ENCODE measurements around the gene ZDHHC24.

The ZDHHC24 gene

DNA sequence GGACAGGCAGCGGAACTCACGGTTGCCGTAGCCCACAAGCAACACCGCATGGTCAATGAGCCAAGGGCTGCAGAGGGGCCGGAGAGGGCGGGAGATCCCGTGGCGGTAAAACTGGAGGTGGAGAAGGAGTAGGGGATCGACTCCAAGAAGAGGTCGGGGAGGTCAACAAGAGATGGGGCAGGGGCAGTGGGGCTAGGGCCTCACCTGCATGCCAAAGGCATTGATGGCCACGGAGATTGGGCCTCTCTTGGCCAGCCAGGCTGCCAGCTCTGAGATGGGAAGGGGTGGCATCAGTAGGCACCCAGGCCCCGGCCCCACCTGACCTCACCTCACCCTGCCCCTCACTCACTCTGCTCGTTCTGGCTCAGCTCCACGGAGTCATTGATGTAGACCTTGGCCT is 18.7 kb upstream of the ZDHHC24 start:
- H3K9ac ChIP-seq (ENCODE audit: low read depth, low read length) = no peak overlapping the region
- H3K27me3 ChIP-seq (ENCODE audit: control insufficient read depth, insufficient read depth, low read length) = peaks cover 14% of the 10 kb centered on the region
- H3K4me3 ChIP-seq (ENCODE audit: low read length) = no peak overlapping the region
- H3K4me1 ChIP-seq (ENCODE audit: control insufficient read depth, insufficient read depth, low read length) = peaks cover 10% of the 10 kb centered on the region
- H3K36me3 ChIP-seq (ENCODE audit: insufficient read depth, low read length) = no peaks in the 10 kb centered on the region
- no peak overlapping the region for H3K4me2 ChIP-seq (ENCODE audit: low read length)
- no peaks in the 10 kb centered on the region for H3K9me3 ChIP-seq (replicated peaks; ENCODE audit: low read length)

DNA sequence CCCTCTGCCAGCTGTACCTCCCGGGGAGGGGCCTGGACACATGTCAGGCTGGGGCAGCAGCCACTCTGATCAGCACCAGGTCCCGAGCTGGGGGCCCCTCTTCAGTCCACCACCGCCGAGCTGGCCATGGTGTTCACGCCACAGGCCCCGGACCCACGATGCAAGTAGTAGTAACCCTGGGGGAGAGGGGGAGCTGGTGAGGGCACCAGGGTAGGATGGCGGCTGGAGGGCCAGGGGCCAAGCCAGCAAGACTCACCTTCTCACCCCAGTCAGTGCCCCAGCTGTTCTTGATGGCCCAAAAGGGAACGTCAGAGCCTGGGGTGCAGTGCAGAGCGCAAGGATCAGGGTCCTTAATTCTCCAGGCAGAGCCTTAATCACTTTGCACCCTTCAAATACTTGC is 18.0 kb upstream of the ZDHHC24 start:
- Histone ChIP-seq H3K9ac (ENCODE audit: low read depth, low read length) (no peak overlapping the region), H3K36me3 (ENCODE audit: insufficient read depth, low read length) (no peaks in the 10 kb centered on the region), H3K4me2 (ENCODE audit: low read length) (no peak overlapping the region), H3K4me3 (ENCODE audit: low read length) (no peak overlapping the region), H3K4me1 (ENCODE audit: control insufficient read depth, insufficient read depth, low read length) (peaks cover 10% of the 10 kb centered on the region), H3K27me3 (ENCODE audit: control insufficient read depth, insufficient read depth, low read length) (peaks cover 17% of the 10 kb centered on the region), H3K9me3 (replicated peaks; ENCODE audit: low read length) (no peaks in the 10 kb centered on the region)

GRCh38 chr11:66562907-66563583 is 17.2 kb upstream of the ZDHHC24 start:
- H3K4me3 ChIP-seq (ENCODE audit: low read length) = no peak overlapping the region

GRCh38 chr11:66562275-66562674 is 16.4 kb upstream of the ZDHHC24 start:
- Histone ChIP-seq H3K27me3 (ENCODE audit: control insufficient read depth, insufficient read depth, low read length) (peaks cover 26% of the 10 kb centered on the region), H3K4me1 (ENCODE audit: control insufficient read depth, insufficient read depth, low read length) (no peaks in the 10 kb centered on the region), H3K4me2 (ENCODE audit: low read length) (no peak overlapping the region), H3K36me3 (ENCODE audit: insufficient read depth, low read length) (no peaks in the 10 kb centered on the region), H3K9me3 (replicated peaks; ENCODE audit: low read length) (no peaks in the 10 kb centered on the region), H3K9ac (ENCODE audit: low read depth, low read length) (no peak overlapping the region), H3K4me3 (ENCODE audit: low read length) (no peak overlapping the region)

More at GRCh38 chr11:66562907-66563583, 17.2 kb upstream of the ZDHHC24 start:
- no peaks in the 10 kb centered on the region for H3K9me3 ChIP-seq (replicated peaks; ENCODE audit: low read length)
- H3K4me2 ChIP-seq (ENCODE audit: low read length) = no peak overlapping the region
- no peaks in the 10 kb centered on the region for H3K36me3 ChIP-seq (ENCODE audit: insufficient read depth, low read length)
- H3K9ac ChIP-seq (ENCODE audit: low read depth, low read length) = no peak overlapping the region
- H3K27me3 ChIP-seq (ENCODE audit: control insufficient read depth, insufficient read depth, low read length) = peaks cover 25% of the 10 kb centered on the region
- peaks cover 4% of the 10 kb centered on the region for H3K4me1 ChIP-seq (ENCODE audit: control insufficient read depth, insufficient read depth, low read length)

DNA sequence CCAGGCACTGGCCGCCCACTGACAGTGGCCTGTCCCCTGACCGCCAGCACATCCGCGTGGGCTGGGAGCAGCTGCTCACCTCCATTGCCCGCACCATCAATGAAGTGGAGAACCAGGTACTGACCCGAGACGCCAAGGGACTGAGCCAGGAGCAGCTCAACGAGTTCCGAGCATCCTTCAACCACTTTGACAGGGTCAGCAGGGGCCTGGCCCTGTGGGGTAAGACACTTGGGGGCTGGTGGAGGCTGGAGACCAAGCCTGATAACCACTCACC is 16.1 kb upstream of the ZDHHC24 start:
- no peak overlapping the region for H3K4me3 ChIP-seq (ENCODE audit: low read length)
- no peaks in the 10 kb centered on the region for H3K4me1 ChIP-seq (ENCODE audit: control insufficient read depth, insufficient read depth, low read length)
- no peaks in the 10 kb centered on the region for H3K9me3 ChIP-seq (replicated peaks; ENCODE audit: low read length)
- H3K4me2 ChIP-seq (ENCODE audit: low read length) = no peak overlapping the region
- H3K27me3 ChIP-seq (ENCODE audit: control insufficient read depth, insufficient read depth, low read length) = peaks cover 29% of the 10 kb centered on the region
- no peak overlapping the region for H3K9ac ChIP-seq (ENCODE audit: low read depth, low read length)
- no peaks in the 10 kb centered on the region for H3K36me3 ChIP-seq (ENCODE audit: insufficient read depth, low read length)

GRCh38 chr11:66561178-66561974 is 15.5 kb upstream of the ZDHHC24 start:
- no peaks in the 10 kb centered on the region for H3K4me1 ChIP-seq (ENCODE audit: control insufficient read depth, insufficient read depth, low read length)
- H3K9me3 ChIP-seq (replicated peaks; ENCODE audit: low read length) = no peaks in the 10 kb centered on the region
- peaks cover 30% of the 10 kb centered on the region for H3K27me3 ChIP-seq (ENCODE audit: control insufficient read depth, insufficient read depth, low read length)
- no peak overlapping the region for H3K4me3 ChIP-seq (ENCODE audit: low read length)
- no peaks in the 10 kb centered on the region for H3K36me3 ChIP-seq (ENCODE audit: insufficient read depth, low read length)
- H3K9ac ChIP-seq (ENCODE audit: low read depth, low read length) = no peak overlapping the region
- H3K4me2 ChIP-seq (ENCODE audit: low read length) = no peak overlapping the region

DNA sequence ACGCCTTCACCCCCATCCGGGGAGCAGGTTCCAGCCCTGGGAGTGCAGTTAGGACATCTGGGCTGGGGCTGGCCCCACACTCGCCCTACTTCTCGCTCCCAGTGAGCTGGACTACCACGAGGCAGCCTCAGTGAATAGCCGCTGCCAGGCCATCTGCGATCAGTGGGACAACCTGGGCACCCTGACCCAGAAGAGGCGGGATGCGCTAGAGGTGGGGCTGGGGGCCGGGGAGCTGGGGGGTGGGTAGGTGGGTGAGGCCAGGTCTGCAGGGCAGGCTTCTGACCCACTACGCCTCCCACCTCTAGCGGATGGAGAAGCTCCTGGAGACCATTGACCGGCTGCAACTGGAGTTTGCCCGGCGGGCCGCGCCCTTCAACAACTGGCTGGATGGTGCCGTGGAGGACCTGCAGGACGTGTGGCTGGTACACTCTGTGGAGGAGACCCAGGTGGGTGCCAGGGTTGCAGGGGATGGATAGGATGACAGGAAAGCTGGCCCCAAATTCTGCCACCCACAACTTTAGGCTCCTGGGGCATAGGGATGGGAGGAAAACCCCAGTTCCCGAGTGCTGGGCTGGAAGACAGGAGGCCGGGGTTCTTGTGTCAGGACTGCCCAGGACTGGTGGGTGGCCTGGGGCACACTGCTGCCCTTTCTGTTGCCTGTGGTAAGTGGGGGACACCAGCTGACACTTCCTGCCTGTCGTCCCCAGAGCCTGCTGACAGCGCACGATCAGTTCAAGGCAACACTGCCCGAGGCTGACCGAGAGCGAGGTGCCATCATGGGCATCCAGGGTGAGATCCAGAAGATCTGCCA is 14.2 kb upstream of the ZDHHC24 start:
- Histone ChIP-seq H3K9me3 (replicated peaks; ENCODE audit: low read length) (no peaks in the 10 kb centered on the region), H3K27me3 (ENCODE audit: control insufficient read depth, insufficient read depth, low read length) (peaks cover 36% of the 10 kb centered on the region), H3K4me3 (ENCODE audit: low read length) (no peak overlapping the region), H3K4me2 (ENCODE audit: low read length) (no peak overlapping the region), H3K9ac (ENCODE audit: low read depth, low read length) (no peak overlapping the region), H3K4me1 (ENCODE audit: control insufficient read depth, insufficient read depth, low read length) (no peaks in the 10 kb centered on the region), H3K36me3 (ENCODE audit: insufficient read depth, low read length) (no peaks in the 10 kb centered on the region)

DNA sequence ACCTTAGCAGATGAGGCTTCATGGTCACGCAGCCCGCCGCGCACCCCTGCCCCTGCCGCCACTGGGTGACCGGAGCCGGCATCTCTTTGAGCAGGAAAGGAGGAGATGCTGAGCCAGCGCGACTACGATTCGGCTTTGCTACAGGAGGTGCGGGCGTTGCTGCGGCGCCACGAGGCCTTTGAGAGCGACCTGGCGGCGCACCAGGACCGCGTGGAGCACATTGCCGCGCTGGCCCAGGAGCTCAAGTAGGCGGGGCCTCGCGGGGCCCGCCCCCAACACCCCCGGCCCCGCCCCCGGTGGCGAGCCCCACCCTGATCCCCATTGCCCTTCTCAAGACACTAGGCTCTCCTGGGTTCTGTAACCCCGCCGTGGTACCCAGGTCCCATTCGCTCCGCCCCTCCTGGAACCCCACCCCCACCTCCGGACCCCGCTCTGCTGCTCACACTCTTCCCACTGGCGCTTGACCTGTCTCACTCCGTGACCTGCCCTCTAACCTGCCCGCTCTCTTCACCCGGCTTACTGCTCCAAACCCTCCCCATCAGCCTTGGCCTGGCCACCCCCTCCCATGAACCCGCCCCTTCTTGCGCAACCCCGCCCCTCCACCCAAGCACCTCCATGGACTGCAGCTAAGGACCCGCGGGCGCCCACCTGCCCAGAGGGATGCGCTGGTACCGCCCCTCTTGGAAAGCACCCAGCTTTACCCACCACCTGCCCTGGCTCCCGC is 13.5 kb upstream of the ZDHHC24 start:
- Histone ChIP-seq H3K36me3 (ENCODE audit: insufficient read depth, low read length) (no peaks in the 10 kb centered on the region), H3K27me3 (ENCODE audit: control insufficient read depth, insufficient read depth, low read length) (peaks cover 36% of the 10 kb centered on the region), H3K9ac (ENCODE audit: low read depth, low read length) (no peak overlapping the region), H3K4me3 (ENCODE audit: low read length) (no peak overlapping the region), H3K4me1 (ENCODE audit: control insufficient read depth, insufficient read depth, low read length) (no peaks in the 10 kb centered on the region), H3K9me3 (replicated peaks; ENCODE audit: low read length) (no peaks in the 10 kb centered on the region), H3K4me2 (ENCODE audit: low read length) (no peak overlapping the region)

- no peak overlapping the region for H3K4me2 ChIP-seq (ENCODE audit: low read length)
- peaks cover 36% of the 10 kb centered on the region for H3K27me3 ChIP-seq (ENCODE audit: control insufficient read depth, insufficient read depth, low read length)
- H3K9me3 ChIP-seq (replicated peaks; ENCODE audit: low read length) = no peaks in the 10 kb centered on the region
- H3K36me3 ChIP-seq (ENCODE audit: insufficient read depth, low read length) = no peaks in the 10 kb centered on the region
- no peak overlapping the region for H3K9ac ChIP-seq (ENCODE audit: low read depth, low read length)
- no peaks in the 10 kb centered on the region for H3K4me1 ChIP-seq (ENCODE audit: control insufficient read depth, insufficient read depth, low read length)
- no peak overlapping the region for H3K4me3 ChIP-seq (ENCODE audit: low read length)
These were observed 12.0 kb upstream of the ZDHHC24 start for GRCh38 chr11:66557733-66558326.

GRCh38 chr11:66556086-66556485 is 10.2 kb upstream of the ZDHHC24 start:
- H3K9me3 ChIP-seq (replicated peaks; ENCODE audit: low read length) = no peaks in the 10 kb centered on the region
- H3K9ac ChIP-seq (ENCODE audit: low read depth, low read length) = no peak overlapping the region
- no peaks in the 10 kb centered on the region for H3K4me1 ChIP-seq (ENCODE audit: control insufficient read depth, insufficient read depth, low read length)
- peaks cover 36% of the 10 kb centered on the region for H3K27me3 ChIP-seq (ENCODE audit: control insufficient read depth, insufficient read depth, low read length)
- H3K4me2 ChIP-seq (ENCODE audit: low read length) = no peak overlapping the region
- H3K4me3 ChIP-seq (ENCODE audit: low read length) = no peak overlapping the region
- H3K36me3 ChIP-seq (ENCODE audit: insufficient read depth, low read length) = no peaks in the 10 kb centered on the region

DNA sequence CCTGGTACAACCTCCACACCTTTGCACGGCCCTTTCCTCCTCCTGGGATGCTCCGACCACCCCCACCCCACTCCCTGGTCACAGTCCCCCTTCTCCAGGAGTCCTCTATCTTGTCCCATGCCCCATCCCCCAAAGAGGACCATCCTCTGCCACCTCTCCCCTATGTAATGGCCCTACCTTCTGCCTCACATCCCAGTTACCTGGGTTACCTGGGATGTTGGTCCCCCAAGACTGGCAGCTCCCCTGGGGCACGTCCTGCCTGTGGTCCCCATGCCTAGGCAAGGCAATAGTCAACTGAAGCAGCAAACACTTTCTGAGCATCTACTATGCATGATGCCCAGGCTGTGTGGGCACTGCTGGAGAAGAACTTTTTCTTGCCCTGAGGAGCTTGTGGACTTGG is 9.6 kb upstream of the ZDHHC24 start:
- Histone ChIP-seq H3K4me1 (ENCODE audit: control insufficient read depth, insufficient read depth, low read length) (no peaks in the 10 kb centered on the region), H3K4me3 (ENCODE audit: low read length) (no peak overlapping the region), H3K27me3 (ENCODE audit: control insufficient read depth, insufficient read depth, low read length) (peaks cover 37% of the 10 kb centered on the region), H3K36me3 (ENCODE audit: insufficient read depth, low read length) (no peaks in the 10 kb centered on the region), H3K4me2 (ENCODE audit: low read length) (no peak overlapping the region), H3K9ac (ENCODE audit: low read depth, low read length) (no peak overlapping the region), H3K9me3 (replicated peaks; ENCODE audit: low read length) (no peaks in the 10 kb centered on the region)

Measured in skeletal muscle satellite cell (primary cell).